LNCAP (cell line): ENCODE data around the gene LIPA.

Experiments used
- TF ChIP-seq, protein P1 (sequence below): fragments of 450-650 bp; IDR thresholded peaks from 2 replicates; pipeline ENCODE4 v1.5.1; 2017; ENCODE audit warnings: mild to moderate bottlenecking

The LIPA gene

DNA sequence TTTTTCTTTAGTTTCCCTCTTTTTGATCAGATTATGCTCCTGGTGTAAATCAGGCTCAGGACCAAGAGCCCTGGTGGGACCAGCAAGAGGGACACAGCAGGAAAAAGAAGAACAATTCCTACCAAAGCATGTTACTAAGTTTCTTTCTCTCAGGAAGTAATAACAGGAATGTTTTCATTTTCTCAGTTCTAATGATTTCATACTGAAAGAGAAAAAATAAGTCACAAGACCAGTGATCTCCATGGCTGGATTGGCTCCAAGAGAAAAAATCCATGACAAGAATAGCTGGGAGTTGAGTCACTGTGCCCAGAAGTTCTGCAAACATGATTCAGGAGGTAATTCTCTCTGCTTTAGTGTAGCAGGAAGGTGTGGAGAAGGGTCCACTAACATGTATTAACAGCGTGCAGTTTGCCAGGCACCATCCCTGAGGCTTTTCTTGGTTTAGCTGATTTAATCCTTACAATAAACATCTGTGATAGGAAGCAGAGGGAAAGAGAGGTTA, 26.5 kb upstream of the LIPA start:
- TF ChIP-seq, protein P1, sequence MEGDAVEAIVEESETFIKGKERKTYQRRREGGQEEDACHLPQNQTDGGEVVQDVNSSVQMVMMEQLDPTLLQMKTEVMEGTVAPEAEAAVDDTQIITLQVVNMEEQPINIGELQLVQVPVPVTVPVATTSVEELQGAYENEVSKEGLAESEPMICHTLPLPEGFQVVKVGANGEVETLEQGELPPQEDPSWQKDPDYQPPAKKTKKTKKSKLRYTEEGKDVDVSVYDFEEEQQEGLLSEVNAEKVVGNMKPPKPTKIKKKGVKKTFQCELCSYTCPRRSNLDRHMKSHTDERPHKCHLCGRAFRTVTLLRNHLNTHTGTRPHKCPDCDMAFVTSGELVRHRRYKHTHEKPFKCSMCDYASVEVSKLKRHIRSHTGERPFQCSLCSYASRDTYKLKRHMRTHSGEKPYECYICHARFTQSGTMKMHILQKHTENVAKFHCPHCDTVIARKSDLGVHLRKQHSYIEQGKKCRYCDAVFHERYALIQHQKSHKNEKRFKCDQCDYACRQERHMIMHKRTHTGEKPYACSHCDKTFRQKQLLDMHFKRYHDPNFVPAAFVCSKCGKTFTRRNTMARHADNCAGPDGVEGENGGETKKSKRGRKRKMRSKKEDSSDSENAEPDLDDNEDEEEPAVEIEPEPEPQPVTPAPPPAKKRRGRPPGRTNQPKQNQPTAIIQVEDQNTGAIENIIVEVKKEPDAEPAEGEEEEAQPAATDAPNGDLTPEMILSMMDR: no peak

DNA sequence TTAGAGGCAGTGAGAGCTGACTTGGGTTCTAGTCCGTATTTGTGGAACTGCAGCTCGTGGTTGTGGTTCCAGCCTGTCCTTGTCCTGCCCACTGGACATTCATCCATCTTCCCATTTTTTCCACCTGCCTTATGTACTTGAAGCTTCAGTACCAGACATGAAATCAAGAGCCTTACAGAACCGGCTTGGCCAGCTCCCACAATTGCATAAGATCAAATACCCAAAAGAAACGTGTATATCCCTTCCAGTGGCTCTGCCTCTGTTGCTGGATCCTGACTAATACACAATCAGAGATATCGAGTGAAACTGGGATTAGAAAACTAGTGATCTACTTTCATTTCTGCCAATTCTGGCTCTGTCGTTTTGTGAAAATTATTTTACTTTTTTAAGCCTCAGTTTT, 23.8 kb upstream of the LIPA start:
- TF ChIP-seq, protein P1: no peak

DNA sequence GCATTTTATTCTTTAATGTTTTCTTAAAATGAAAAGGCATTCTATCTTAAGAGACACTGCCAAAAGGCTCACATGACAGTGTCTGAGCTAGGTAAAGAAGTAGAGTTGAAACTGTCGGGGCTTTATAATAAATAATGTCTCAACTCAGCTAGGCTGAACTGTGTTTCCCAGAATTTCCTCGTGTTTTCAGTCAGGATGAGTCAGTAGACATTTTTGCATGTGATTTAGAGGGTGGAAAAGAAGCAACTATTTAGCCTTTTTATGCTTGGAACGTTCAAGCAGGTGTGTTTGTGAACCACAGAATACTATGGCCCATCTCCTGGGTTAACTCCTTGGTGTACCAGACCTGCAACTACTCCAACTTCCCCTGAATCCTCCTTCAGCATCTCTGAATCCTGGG, 23.4 kb upstream of the LIPA start:
- TF ChIP-seq, protein P1: no peak

DNA sequence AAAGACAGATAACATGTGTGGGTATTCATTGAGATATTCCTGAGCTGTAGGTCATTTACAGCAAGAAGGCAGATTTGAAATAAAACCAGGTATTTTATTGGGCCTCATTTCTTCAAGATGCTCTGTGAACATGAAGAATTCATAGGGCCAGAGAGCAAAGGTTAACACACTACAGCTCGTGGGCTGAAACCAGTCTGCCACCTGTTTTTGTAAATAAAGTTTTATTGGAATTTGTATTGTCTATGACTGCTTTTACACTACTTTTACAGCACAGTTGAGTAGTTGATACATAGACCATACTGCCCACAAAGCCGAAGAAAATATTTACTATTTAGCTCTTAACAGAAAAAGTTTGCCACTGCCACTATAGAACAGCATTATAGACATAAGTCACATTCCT, 22.1 kb upstream of the LIPA start:
- TF ChIP-seq, protein P1: no peak

- TF ChIP-seq, protein P1: no peak
Measured at GRCh38 chr10:89271532-89271931, 20.0 kb upstream of the LIPA start.

- TF ChIP-seq, protein P1: no peak
Measured at GRCh38 chr10:89270153-89270483, 18.5 kb upstream of the LIPA start.

- TF ChIP-seq, protein P1: no peak
Measured at GRCh38 chr10:89269433-89270152, 18.0 kb upstream of the LIPA start.
